IMR-90 (cell line): ENCODE measurements around the gene CEACAM20. TPM values are rescaled to one million over a fixed set of nuclear protein-coding genes. Genes with fewer than 3 reads are reported as not detected.
A peak's percentile ranks its signal among the peaks of the same experiment; 100 is the strongest.

Experiments
- ATAC-seq: fragments of 200-7000 bp; cut with Tn5 transposase; 2 replicates; pipeline ENCODE4 v1.9.1; 2020; ENCODE audit warnings: low read depth, mild to moderate bottlenecking, moderate library complexity
- BruUV-seq: library from RNA; stranded (reverse); fragments of 400-500 nt; replicated peaks from 2 replicates; lab custom pipeline; 2021; lab: Mats Ljungman, UMichigan
- CTCF ChIA-PET: fragments of 300-600 bp; formaldehyde crosslinking; extraction: SDS; loops from one replicate; lab custom pipeline; 2021; ENCODE audit warnings: antibody characterized with exemption; lab: Yijun Ruan, JAX
- POLR2A ChIA-PET: fragments of 300-600 bp; sonication (Branson Sonifier 250); formaldehyde crosslinking; loops from one replicate; lab custom pipeline; 2022; ENCODE audit warnings: antibody characterized with exemption; ENCODE audit not compliant: unreplicated experiment; lab: Charles Lee
- DNase-seq: peaks from one replicate; pipeline ENCODE4 v3.0.0; 2013
- H2AFZ ChIP-seq: replicated peaks from 2 replicates; pipeline ENCODE3; 2013; ENCODE audit warnings: low read length, mild to moderate bottlenecking; ENCODE audit not compliant: poor library complexity
- H2AK5ac ChIP-seq: 2 replicates; pipeline ENCODE4 v1.6.1; 2013; ENCODE audit warnings: low read depth, low read length, inconsistent platforms
- H2AK9ac ChIP-seq: replicated peaks from 2 replicates; pipeline ENCODE3; 2013; ENCODE audit warnings: mild to moderate bottlenecking, low read depth, low read length, moderate library complexity; ENCODE audit not compliant: poor library complexity
- H2BK120ac ChIP-seq: 2 replicates; pipeline ENCODE4 v1.6.1; 2013; ENCODE audit warnings: low read depth, low read length, inconsistent platforms
- H2BK15ac ChIP-seq: 3 replicates; pipeline ENCODE4 v1.6.1; 2013; ENCODE audit warnings: low read depth, low read length, inconsistent platforms
- H2BK20ac ChIP-seq: 2 replicates; pipeline ENCODE4 v1.6.1; 2013; ENCODE audit warnings: low read depth, mild to moderate bottlenecking, inconsistent platforms, low read length, moderate library complexity
- H2BK5ac ChIP-seq: 2 replicates; pipeline ENCODE4 v1.6.1; 2013; ENCODE audit warnings: mild to moderate bottlenecking, low read depth, low read length, inconsistent platforms; ENCODE audit not compliant: poor library complexity, severe bottlenecking
- H3K14ac ChIP-seq: replicated peaks from 2 replicates; pipeline ENCODE4 v1.6.1; 2013; ENCODE audit warnings: low read depth, low read length, inconsistent platforms
- H3K18ac ChIP-seq: 2 replicates; pipeline ENCODE4 v1.6.1; 2013; ENCODE audit warnings: low read depth, low read length, control low read depth
- H3K23ac ChIP-seq: 2 replicates; pipeline ENCODE4 v1.6.1; 2013; ENCODE audit warnings: low read depth, low read length, inconsistent platforms
- H3K27ac ChIP-seq: 2 replicates; pipeline ENCODE4 v1.5.1; 2013; ENCODE audit warnings: mild to moderate bottlenecking, control low read depth, low read length; ENCODE audit not compliant: insufficient read depth
- H3K27me3 ChIP-seq: 2 replicates; pipeline ENCODE4 v1.6.1; 2013; ENCODE audit warnings: low read length; ENCODE audit not compliant: control insufficient read depth, insufficient read depth
- H3K36me3 ChIP-seq: 2 replicates; pipeline ENCODE4 v1.6.1; 2013; ENCODE audit warnings: low read length, mixed read lengths; ENCODE audit not compliant: control insufficient read depth, insufficient read depth
- H3K4ac ChIP-seq: 2 replicates; pipeline ENCODE4 v1.6.1; 2013; ENCODE audit warnings: low read depth, low read length, inconsistent platforms
- H3K4me1 ChIP-seq: 2 replicates; pipeline ENCODE4 v1.6.1; 2013; ENCODE audit warnings: low read length, mixed read lengths; ENCODE audit not compliant: control insufficient read depth, insufficient read depth
- H3K4me2 ChIP-seq: 2 replicates; pipeline ENCODE4 v1.6.1; 2013; ENCODE audit warnings: low read depth, mild to moderate bottlenecking, control low read depth, low read length, moderate library complexity
- H3K4me3 ChIP-seq: 2 replicates; pipeline ENCODE4 v1.5.1; 2013; ENCODE audit warnings: low read depth, mild to moderate bottlenecking, control low read depth, low read length, moderate library complexity; ENCODE audit not compliant: insufficient read depth
- H3K56ac ChIP-seq: 2 replicates; pipeline ENCODE4 v1.6.1; 2013; ENCODE audit warnings: low read length, inconsistent platforms; ENCODE audit not compliant: insufficient read depth; ENCODE audit errors: extremely low read depth
- H3K79me1 ChIP-seq, 2 experiments: 2 replicates each; pipeline ENCODE4 v1.6.1; 2013; ENCODE audit warnings: low read length in 2 of 2, inconsistent platforms in 1 of 2, low read depth in 1 of 2
- H3K9ac ChIP-seq: 2 replicates; pipeline ENCODE4 v1.6.1; 2013; ENCODE audit warnings: low read depth, low read length, control low read depth
- H3K9me1 ChIP-seq: 2 replicates; pipeline ENCODE4 v1.6.1; 2013; ENCODE audit warnings: low read length, inconsistent platforms; ENCODE audit not compliant: insufficient read depth
- H3K9me3 ChIP-seq: 2 replicates; pipeline ENCODE4 v1.6.1; 2013; ENCODE audit warnings: low read length; ENCODE audit not compliant: control insufficient read depth, insufficient read depth
- H4K20me1 ChIP-seq: 2 replicates; pipeline ENCODE4 v1.6.1; 2013; ENCODE audit warnings: low read length, inconsistent platforms; ENCODE audit not compliant: insufficient read depth
- H4K5ac ChIP-seq: 2 replicates; pipeline ENCODE4 v1.6.1; 2013; ENCODE audit warnings: mild to moderate bottlenecking, low read depth, low read length, control low read depth
- H4K8ac ChIP-seq, 2 experiments: 2 replicates each; pipeline ENCODE4 v1.6.1; 2013; ENCODE audit warnings: low read depth in 2 of 2, low read length in 2 of 2, control low read depth in 1 of 2, inconsistent platforms in 1 of 2
- H4K91ac ChIP-seq: 2 replicates; pipeline ENCODE4 v1.6.1; 2013; ENCODE audit warnings: low read depth, low read length, inconsistent platforms; ENCODE audit not compliant: insufficient read depth
- BHLHE40 ChIP-seq: fragments of 150-350 bp; IDR thresholded peaks from 2 replicates; pipeline ENCODE4 v1.6.1; 2016; ENCODE audit warnings: mild to moderate bottlenecking, low read depth, low read length
- CEBPB ChIP-seq: IDR thresholded peaks from 2 replicates; pipeline ENCODE4 v1.6.1; 2012; ENCODE audit warnings: low read depth, low read length, improper control_type of control experiment
- CHD1 ChIP-seq: IDR thresholded peaks from 2 replicates; pipeline ENCODE4 v1.6.1; 2012; ENCODE audit warnings: low read depth, low read length, improper control_type of control experiment
- CTCF ChIP-seq: conservative IDR thresholded peaks from 2 replicates; pipeline ENCODE4 v1.5.1; 2012; ENCODE audit warnings: mild to moderate bottlenecking, low read depth, low read length, improper control_type of control experiment
- FOS ChIP-seq: fragments of 150-350 bp; IDR thresholded peaks from 2 replicates; pipeline ENCODE4 v1.6.1; 2016; ENCODE audit warnings: low read depth, low read length
- MAFK ChIP-seq: IDR thresholded peaks from 2 replicates; pipeline ENCODE4 v1.6.1; 2012; ENCODE audit warnings: low read depth, low read length, improper control_type of control experiment
- MAZ ChIP-seq: IDR thresholded peaks from 2 replicates; pipeline ENCODE4 v1.6.1; 2012; ENCODE audit warnings: low read depth, mild to moderate bottlenecking, low read length, improper control_type of control experiment, moderate library complexity, borderline replicate concordance
- MXI1 ChIP-seq: IDR thresholded peaks from 2 replicates; pipeline ENCODE4 v1.6.1; 2012; ENCODE audit warnings: low read depth, mild to moderate bottlenecking, low read length, moderate library complexity, borderline replicate concordance
- POLR2A ChIP-seq: IDR thresholded peaks from 2 replicates; pipeline ENCODE4 v1.6.1; 2012; ENCODE audit warnings: mild to moderate bottlenecking, low read depth, low read length
- RAD21 ChIP-seq: IDR thresholded peaks from 2 replicates; pipeline ENCODE4 v1.6.1; 2012; ENCODE audit warnings: low read length, improper control_type of control experiment
- RCOR1 ChIP-seq: IDR thresholded peaks from 2 replicates; pipeline ENCODE4 v1.6.1; 2012; ENCODE audit warnings: mild to moderate bottlenecking, low read length, improper control_type of control experiment; ENCODE audit not compliant: insufficient replicate concordance
- RFX5 ChIP-seq: IDR thresholded peaks from 2 replicates; pipeline ENCODE4 v1.8.0; 2012; ENCODE audit warnings: low read depth, mild to moderate bottlenecking, low read length, moderate library complexity
- SMC3 ChIP-seq: fragments of 150-350 bp; IDR thresholded peaks from 2 replicates; pipeline ENCODE4 v1.6.1; 2016; ENCODE audit warnings: low read depth, mild to moderate bottlenecking, antibody characterized with exemption, low read length, moderate library complexity
- WGBS, 2 experiments: methylation state at CpG; one replicate each; pipeline versions ENCODE4 v1.1.5 to v1.1.7; 2013; ENCODE audit warnings: missing lambda C conversion rate in 2 of 2; ENCODE audit not compliant: insufficient read length in 1 of 2; ENCODE audit errors: extremely low coverage in 2 of 2; 5-methylcytosine and 5-hydroxymethylcytosine counted together
- dilution Hi-C: fragments of 300-500 bp; cut with HindIII; formaldehyde crosslinking; loops from one replicate; pipeline ENCODE4 v1.14.3; 2018; ENCODE audit warnings: low sequenced_read_pairs; ENCODE audit not compliant: unreplicated experiment
- in situ Hi-C: fragments of 300-500 bp; cut with MboI; formaldehyde crosslinking; loops from 3 replicates; pipeline ENCODE4 v1.14.3; 2019; ENCODE audit warnings: low sequenced_read_pairs, inconsistent platforms, mixed read lengths
- intact Hi-C: fragments of 100-400 bp; cut with micrococcal nuclease; formaldehyde crosslinking; loops from 2 replicates; pipeline ENCODE4 v1.10.0; 2022
- polyA plus RNA-seq, 3 experiments: library from polyadenylated mRNA; depleted of rRNA; stranded (reverse); fragments of >200 nt; gene quantifications; 2 replicates each; pipeline ENCODE4 v1.2.3, GENCODE V29; 2012; ENCODE audit warnings: low replicate concordance in 1 of 3
- total RNA-seq: library from RNA; depleted of rRNA; stranded (reverse); fragments of >200 nt; gene quantifications from 2 replicates; pipeline ENCODE4 v1.2.3, GENCODE V29; 2012
- TF ChIP-seq, protein P1 (sequence below): fragments of 150-350 bp; IDR thresholded peaks from 2 replicates; pipeline ENCODE4 v1.6.1; 2017; ENCODE audit warnings: mild to moderate bottlenecking, antibody characterized with exemption, low read length, low read depth
- TF ChIP-seq, protein P2 (sequence below): fragments of 150-350 bp; IDR thresholded peaks from 2 replicates; pipeline ENCODE4 v1.6.1; 2016; ENCODE audit warnings: low read depth, mild to moderate bottlenecking, low read length, moderate library complexity, borderline replicate concordance

The CEACAM20 gene
- total and polyA plus RNA-seq, 2 of the 4 experiments (the other 2 are of a cell fraction): not detected

- BruUV-seq: no TSS peak
- Histone ChIP-seq H3K79me1 (no peaks in the 10 kb centered on the region), H2BK120ac (no peak overlapping the region), H2BK15ac (no peak overlapping the region), H2BK20ac (no peak overlapping the region), H3K4ac (peak overlapping the region; percentile 12; the same call in 1 of the 2 replicates), H3K14ac (no peak overlapping the region; the same call in 1 of the 2 replicates), H3K27ac (no peak overlapping the region), H3K4me2 (no peak overlapping the region), H4K20me1 (no peaks in the 10 kb centered on the region), H3K9ac (no peak overlapping the region), H2AFZ (peak overlapping the region; percentile 54), H3K27me3 (peaks cover 1% of the 10 kb centered on the region; the same call in 1 of the 2 replicates), H3K18ac (no peak overlapping the region), H2AK5ac (no peak overlapping the region), H4K8ac (no peak overlapping the region), H4K5ac (no peak overlapping the region), H4K91ac (no peak overlapping the region), H3K4me1 (peaks cover 3% of the 10 kb centered on the region; the same call in 1 of the 2 replicates), H3K4me3 (no peak overlapping the region), H2AK9ac (no peak overlapping the region), H2BK5ac (no peak overlapping the region), H3K9me3 (no peaks in the 10 kb centered on the region), H3K9me1 (no peaks in the 10 kb centered on the region; the same call in 1 of the 2 replicates), H3K36me3 (no peaks in the 10 kb centered on the region), H3K23ac (no peak overlapping the region), H3K56ac (no peak overlapping the region)
- WGBS, 2 experiments: no CpG with 5 or more reads among the region's 8 CpGs
- dilution Hi-C loops: no loop called here
- DNase-seq (no peak), ATAC-seq (no peak)
- ChIA-PET POLR2A (no interaction called here), CTCF (no interaction called here)
- intact Hi-C loops: loop anchor here (5.0 to 10.0 kb wide), 3 partner anchors 188 to 380 kb away; partner anchors contain the start of genes CLPTM1 and NECTIN2
- in situ Hi-C loops: loop anchor here (5.0 to 25.0 kb wide), 3 partner anchors 83 to 268 kb away; partner anchors contain the start of gene CBLC
- TF ChIP-seq, protein P1, sequence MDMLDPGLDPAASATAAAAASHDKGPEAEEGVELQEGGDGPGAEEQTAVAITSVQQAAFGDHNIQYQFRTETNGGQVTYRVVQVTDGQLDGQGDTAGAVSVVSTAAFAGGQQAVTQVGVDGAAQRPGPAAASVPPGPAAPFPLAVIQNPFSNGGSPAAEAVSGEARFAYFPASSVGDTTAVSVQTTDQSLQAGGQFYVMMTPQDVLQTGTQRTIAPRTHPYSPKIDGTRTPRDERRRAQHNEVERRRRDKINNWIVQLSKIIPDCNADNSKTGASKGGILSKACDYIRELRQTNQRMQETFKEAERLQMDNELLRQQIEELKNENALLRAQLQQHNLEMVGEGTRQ: no peak
- TF ChIP-seq RCOR1 (no peak), CHD1 (no peak), BHLHE40 (no peak), RAD21 (no peak), SMC3 (no peak), MAFK (no peak), POLR2A (no peak), CTCF (no peak), FOS (no peak), MXI1 (no peak), MAZ (no peak), RFX5 (no peak), CEBPB (no peak)
- TF ChIP-seq, protein P2, sequence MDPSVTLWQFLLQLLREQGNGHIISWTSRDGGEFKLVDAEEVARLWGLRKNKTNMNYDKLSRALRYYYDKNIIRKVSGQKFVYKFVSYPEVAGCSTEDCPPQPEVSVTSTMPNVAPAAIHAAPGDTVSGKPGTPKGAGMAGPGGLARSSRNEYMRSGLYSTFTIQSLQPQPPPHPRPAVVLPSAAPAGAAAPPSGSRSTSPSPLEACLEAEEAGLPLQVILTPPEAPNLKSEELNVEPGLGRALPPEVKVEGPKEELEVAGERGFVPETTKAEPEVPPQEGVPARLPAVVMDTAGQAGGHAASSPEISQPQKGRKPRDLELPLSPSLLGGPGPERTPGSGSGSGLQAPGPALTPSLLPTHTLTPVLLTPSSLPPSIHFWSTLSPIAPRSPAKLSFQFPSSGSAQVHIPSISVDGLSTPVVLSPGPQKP: no peak
These were observed 44.9 kb upstream of the CEACAM20 start for GRCh38 chr19:44574186-44574950.
